ENCODE results near the gene NMNAT3.
"Not testable (repeated sequence)": the region's sequence is repeated elsewhere in the genome, so short reads cannot be mapped to it uniquely, and the experiment has no call there.

The NMNAT3 gene

DNA sequence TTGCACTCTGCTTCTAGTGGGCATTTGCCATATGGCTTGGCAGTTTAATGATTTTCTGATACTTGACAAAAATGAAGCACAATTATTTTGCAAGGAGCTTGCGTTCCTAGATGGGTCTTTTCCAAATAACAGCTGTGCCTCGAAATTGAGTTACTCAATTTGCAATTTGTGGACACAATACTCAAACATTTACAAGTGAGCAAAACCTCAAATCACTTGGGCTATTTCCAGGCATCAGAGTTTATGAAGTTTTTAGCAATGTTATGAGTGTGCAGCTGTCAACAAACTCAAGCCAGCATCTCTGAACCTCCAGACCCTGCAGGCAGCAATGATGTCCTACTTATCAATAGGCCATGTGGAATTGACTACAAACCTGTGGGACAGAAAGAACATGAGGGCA, 41.3 kb downstream of the NMNAT3 start:
- no peak for DNase-seq (ENCODE audit: low read depth in 2 of 2)

DNA sequence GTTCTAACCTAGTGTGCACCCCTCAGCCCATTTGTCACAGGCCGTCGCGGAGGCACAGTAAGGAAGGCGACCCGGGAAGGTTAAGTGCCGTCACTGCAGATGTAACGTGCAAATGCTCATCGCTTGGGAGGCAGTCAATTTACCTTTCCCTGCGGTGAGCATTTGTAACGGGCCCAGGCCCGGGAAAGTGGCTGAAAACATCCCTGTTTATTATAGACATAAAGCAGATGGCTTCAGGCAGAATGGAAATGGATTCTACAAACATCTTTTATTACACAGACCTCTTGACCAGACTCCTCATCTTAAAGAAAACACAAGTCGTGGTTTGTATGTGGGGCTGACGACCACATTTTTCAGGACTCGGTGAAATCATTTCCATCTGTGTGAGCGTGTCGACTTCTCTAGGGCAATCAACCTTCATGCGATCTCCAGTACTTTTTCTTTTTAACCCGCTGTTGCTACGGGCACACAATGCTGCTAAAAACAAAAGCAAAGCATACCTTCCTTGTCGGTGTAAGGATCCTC, 43.6 kb downstream of the NMNAT3 start:
- no peak for DNase-seq (ENCODE audit: low read depth in 2 of 2)

DNA sequence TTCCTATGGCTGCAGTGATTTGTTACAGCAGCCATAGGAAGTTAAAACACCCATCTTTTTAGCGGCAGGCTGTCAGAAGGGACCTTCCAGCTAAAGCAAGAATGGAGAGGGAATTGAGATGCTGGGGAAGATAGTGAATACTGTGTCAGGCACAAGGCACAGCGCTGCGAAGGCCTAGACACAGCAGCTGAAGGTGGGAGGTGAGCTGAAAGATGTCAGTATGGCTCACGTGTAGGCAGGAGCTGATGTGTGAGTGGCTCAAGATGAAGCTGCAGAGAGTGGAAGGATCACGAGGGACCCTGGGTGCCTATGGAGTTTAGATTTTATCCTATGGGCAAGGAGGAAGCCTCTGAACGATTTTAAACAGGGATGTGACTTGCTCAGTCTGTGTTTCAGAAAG, 44.3 kb downstream of the NMNAT3 start:
- no peak for DNase-seq (ENCODE audit: low read depth in 2 of 2)

DNA sequence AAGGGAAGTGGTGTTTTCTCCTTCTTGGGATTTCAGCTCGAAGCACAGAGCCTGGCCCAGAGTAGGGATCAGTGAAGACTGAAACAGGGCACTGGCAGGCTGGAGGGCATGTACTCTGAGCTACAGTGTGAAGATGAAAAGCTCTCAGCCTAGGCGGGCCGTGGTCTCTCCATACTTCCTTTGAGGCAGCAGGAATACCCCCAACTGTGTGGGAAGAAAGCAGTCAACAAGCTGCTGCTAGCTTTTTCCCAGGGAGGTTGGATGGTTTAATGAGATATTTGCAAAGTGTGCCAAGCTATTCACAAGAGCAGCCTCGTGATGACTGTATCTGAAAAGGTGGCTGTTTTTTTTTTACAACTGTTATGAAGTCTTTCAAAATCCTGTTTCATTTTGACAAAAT, 47.2 kb downstream of the NMNAT3 start:
- no peak for DNase-seq (ENCODE audit: low read depth in 2 of 2)

DNA sequence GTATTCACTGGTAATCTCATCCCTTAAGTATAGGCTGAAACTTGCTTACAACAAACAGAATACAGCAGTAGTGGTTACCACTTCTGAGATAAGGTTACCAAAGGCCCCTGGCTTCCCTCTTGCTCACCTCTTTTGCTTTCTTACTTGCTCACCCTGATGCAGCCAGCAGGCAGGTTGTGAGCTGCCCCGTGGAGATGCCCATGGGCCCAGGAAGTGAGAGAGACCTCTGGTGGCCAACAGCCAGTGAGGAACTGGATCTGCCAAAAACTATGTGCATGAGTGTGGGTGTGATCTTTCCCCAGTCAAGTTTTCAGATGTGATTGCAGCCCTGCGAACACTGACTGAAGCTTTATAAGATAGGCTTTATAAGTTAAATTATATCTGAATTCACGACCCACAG, 48.7 kb downstream of the NMNAT3 start:
- peak in 1 of 2 donors; percentile 4 for DNase-seq (ENCODE audit: low read depth in 2 of 2)

DNA sequence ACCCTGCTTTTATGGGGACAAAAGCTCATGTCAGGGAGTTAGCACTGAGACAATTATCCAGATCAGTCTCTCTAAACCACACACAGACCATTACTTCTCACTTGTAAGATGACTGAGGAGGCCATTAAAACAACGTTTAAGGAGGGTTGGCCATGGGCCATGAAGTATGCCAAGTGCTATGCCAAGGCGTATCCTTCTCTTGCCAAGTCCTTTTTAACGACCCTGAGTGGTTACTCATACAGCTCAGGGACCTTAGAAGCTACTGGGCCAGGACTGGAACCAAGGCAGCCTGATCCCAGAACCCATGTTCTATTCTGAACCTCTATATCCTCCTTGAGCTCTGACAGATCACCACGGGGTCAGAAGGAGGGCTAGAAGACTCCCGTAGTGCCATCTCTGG, 50.0 kb downstream of the NMNAT3 start:
- DNase-seq (ENCODE audit: low read depth in 2 of 2) = no peak

DNA sequence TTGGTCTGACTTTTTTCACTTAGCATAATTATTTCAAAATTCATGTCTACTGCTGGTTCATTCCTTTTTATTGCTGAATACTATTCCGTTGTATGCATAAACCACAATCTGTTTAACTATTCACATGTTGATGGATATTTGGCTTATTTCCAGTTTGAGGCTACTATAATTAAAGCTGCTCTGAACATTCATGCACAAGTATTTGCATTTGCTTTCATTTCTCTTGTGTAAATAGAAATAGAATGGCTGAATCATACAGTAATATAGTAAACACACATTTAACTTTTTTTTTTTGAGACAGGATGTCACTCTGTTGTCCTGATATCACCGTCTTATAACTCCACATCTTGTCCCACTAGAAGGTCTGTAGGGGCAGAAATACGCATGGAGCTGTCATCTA, 57.3 kb downstream of the NMNAT3 start:
- no peak for DNase-seq (ENCODE audit: low read depth in 2 of 2)

DNA sequence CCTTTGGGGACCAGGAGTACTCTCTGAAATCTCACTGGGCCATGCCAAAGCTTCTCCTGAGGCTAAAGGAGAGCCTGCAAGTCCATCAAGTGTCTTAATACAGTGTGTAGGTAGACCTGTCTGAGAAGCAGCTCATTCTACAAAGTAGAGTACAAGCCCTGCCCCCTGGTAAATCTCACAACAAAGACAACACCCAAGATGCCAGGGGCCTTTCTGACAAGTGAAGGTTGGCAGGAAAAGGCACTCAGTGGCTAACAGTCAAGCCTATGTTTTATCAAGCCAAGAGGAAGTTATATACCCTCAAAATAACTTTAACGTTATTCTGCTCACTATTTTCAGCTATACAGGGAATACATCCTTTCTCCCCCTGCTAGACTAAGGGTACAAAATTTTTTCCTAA, 58.3 kb downstream of the NMNAT3 start:
- DNase-seq (ENCODE audit: low read depth in 2 of 2) = no peak

DNA sequence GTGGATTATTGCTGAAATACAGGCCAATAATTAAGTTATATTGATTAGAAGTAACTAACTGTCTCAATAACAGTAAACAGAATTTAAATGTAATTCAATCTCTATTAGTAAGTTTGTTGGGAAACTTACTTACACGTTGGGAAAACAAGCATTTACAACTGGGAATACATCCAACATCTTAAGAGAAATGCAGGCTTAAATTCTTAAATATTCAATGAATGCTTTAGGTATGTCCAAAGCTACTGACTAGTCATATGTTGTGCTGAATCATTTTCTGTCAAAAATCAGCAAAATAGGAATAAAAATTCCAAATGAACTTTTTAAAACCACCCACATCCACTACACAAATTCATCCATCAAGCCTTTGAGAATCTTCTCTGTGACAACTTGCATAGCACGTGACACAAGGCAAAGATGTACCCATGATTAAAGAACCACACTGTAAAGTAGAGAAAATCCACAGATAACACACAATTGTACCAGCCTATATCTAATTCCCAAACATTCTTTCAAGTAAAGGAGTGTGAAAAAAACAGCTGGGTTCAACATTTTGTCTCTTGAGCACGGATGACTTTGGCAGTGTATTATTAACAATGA, 60.0 kb downstream of the NMNAT3 start:
- no peak for DNase-seq (ENCODE audit: low read depth in 2 of 2)

DNA sequence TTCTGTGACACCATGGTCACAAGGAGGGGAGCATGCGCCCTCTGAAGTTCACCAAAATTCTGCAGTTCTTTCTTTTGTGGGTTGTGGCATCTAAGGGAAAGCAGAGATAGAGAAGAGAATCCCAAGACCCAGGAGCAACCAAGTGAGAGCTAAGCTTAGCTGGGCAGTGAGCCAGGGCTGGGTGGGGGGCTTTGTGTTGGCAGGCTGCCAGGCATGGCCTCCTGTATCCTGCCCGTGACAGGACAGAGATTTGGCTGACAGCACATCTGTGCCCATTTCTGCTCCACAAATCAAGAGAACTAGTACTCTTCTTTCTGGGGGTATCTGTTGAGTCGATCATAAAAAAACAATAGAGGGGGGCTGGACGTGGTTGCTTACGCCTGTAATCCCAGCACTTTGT, 66.2 kb downstream of the NMNAT3 start:
- DNase-seq (ENCODE audit: low read depth in 2 of 2) = no peak

DNA sequence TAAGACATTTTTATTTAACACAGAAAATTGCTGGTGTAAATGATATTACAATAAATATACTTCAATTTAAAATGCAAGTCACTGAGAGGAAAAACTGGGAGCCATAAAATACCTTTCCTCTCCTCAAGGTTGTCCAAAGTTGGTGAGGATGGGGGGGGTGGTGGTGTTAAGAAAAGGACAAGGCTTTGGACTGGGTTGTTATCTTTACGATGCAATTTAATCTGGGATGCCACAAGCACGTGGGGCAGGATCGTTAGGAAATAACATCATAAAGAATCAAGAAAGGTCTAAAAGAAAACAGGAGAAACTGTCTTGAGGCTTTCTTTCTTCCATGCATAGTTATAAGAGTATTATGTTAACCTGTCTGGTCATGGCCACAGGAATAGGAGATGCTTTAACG, 66.9 kb downstream of the NMNAT3 start:
- no peak for DNase-seq (ENCODE audit: low read depth in 2 of 2)

DNA sequence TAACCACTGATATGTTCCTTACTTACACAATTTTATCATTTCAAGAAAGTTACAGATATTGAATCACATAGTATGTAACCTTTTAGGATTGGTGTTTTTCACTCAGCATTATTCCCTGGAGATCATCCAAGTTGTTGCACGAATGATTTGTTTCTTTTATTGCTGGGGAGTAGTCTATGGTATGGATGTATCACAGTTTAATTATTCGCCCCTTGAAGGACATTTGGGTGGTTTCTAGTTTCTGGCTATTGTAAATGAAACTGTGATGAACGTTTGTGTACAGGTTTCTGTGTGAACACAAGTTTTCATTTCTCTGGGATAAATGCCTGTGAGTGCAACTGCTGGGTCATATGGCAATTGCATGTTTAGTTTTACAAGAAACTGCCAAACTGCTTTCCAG, 68.8 kb downstream of the NMNAT3 start:
- no peak for DNase-seq (ENCODE audit: low read depth in 2 of 2)

DNA sequence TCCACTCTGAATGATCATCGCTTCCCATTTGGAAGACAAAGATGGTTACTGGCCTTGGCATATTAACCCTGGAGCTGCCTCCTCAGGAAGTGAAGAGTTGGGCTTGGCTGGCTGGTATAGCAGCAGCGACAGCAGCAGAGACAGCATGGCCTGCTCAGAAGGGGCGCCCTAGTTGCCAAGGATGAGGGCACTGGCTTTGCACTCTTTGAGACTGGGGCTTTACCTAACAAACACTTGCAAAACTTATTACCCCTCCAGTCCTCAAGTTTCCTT, 69.7 kb downstream of the NMNAT3 start:
- no peak for DNase-seq (ENCODE audit: low read depth in 2 of 2)

DNA sequence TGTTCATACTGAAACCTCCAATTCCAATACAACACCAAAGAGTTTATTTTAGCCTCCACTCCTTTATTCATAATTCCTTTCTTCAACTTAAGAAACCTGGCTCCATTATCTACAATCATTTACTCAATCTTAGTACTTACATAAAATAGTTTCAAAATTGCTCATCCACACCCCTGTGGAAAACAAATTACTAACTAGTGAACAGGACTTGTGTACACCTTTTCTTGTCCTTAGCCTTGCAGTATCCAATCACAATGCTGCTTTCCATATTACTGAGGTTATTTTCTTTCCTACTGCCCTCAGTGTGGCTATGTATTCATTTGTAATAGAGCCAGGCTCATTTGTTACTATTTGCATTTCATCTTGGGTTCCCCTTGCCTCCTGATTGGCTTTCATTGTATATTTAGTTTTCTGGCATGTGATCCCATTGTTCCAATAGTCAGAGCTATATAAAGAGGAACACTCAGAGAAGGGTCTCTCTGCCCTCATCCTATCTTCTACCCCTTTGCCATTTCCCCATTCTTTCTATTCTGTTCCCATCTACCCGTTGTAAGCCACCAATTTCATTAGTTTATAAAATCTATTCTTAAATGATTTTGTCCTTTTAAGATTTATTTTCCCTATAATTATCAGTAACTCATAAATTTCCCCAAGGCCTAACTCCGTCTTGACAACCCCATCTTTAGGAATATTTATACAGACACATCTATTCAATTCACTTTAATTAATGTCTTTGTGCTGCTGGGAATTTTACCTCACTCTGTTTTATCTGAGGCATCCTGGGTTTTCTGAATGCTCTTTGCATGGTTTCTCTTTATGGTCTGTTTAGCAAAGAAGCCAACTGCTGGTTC, 70.3 kb downstream of the NMNAT3 start:
- no peak for DNase-seq (ENCODE audit: low read depth in 2 of 2)

DNA sequence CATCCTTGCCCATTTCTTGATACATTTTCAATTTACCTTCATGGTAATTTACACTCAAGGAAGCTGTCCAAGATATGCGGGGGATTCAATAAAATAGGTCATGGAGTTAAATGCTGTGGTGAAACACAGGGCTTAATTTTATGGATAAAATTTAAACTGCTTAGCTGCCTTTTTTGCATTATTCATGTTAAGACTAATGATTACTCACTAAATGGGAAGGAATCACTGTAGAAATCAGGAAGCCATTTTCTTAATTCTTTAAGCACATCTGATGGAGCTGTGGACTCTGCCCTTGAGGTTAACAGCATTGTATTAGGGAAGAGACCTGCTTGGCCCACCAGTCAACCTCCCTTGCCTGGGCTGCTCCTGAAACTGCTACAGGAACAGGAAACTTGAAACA, 75.8 kb downstream of the NMNAT3 start:
- DNase-seq (ENCODE audit: low read depth in 2 of 2) = no peak

DNA sequence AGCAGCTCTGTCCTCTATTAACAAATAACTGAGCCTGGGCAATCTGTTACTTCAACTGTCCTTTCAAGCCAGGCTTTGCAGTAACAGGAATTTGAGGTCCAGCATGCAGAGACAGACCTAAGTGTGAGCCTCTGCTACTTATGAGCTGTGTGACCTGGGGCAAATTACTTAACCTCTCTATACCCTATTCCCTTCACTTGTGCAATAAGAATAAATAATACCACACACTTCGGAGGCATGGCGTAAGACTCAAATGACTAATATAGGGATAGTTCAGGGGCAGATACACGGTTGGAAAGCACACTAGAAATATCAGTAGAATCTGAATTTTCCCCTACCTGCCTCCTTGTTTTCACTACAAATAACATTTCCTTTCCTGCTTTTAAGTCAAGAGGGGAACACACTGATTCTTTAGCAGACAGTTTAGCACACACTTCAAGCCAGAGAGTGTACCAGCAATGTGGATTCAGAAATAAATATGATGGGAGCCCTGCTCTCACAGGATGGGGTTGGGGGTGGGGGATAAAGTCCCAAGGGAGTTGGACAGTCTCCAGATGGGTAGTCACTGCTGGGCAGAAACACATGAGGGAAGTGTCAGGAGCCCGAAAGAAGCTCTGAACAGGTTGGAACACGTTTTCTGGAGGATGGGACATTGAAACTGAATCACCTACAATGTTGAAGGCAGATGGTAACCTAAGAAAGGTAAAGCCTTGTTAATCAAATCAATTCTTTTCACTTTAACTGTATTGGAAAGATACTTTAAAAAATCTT, 76.4 kb downstream of the NMNAT3 start:
- no peak for DNase-seq (ENCODE audit: low read depth in 2 of 2)

DNA sequence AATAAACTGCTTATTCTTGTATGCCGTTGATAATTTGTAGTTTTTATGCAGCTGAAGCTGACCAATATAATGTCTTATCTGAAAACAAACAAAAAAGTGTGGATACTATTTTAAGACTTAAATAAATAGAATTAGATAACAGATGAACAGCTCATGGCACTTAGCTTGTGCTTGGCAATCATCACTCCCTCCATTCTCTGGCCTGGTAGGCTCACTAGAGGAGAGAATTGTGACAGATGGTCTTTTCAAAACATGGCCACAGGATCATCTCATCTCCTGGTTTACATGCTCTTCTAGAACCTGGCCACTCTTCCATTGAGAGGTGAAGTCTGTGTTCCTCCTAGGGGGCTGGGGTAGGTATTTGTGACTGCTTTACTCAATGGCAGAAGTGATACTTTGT, 79.8 kb downstream of the NMNAT3 start:
- DNase-seq (ENCODE audit: low read depth in 2 of 2) = no peak

DNA sequence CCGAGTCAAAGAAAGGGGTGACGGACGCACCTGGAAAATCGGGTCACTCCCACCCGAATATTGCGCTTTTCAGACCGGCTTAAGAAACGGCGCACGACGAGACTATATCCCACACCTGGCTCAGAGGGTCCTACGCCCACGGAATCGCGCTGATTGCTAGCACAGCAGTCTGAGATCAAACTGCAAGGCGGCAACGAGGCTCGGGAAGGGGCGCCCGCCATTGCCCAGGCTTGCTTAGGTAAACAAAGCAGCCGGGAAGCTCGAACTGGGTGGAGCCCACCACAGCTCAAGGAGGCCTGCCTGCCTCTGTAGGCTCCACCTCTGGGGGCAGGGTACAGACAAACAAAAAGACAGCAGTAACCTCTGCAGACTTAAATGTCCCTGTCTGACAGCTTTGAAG, 86.6 kb downstream of the NMNAT3 start:
- DNase-seq (ENCODE audit: low read depth in 2 of 2) = not testable (repeated sequence)

DNA sequence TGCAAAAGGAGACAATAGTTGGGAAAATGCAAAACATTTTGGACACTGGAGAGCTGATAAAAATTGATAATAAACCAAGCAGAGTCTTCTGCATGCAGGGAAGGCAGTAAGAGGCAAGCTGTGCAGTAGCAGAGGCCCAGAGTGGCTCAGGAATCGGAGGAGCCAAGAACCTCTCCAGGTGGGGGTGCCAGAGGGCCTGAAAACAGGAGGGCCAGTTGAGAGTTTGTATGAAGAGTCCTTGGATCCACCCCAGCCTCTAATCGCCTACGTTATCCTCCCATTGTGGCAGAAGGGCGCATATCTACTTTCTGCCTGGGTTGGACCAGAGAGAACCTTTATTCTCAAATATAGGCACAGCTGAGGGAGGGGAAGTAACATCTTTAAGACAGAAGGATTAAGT, 89.3 kb downstream of the NMNAT3 start:
- DNase-seq (ENCODE audit: low read depth in 2 of 2) = no peak

DNA sequence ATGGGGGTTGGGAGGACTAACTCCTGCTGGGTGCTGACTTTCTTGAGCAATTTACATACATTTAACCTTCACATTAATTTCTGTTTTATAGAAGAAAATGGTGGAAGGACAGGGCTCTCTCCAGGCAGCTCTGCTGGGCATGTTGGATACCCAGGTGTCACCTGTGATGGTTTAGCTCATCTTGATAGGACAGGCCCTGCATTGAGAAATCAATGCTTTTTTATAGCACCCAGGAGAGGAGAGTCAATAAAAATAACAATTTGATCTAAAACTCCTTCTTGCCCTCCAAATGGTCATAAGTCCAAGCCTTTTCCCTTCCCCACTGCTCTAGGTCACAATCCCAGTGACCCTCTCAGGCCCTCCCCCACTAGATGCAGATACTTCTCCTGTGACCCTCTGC, 90.0 kb downstream of the NMNAT3 start:
- DNase-seq (ENCODE audit: low read depth in 2 of 2) = no peak

DNA sequence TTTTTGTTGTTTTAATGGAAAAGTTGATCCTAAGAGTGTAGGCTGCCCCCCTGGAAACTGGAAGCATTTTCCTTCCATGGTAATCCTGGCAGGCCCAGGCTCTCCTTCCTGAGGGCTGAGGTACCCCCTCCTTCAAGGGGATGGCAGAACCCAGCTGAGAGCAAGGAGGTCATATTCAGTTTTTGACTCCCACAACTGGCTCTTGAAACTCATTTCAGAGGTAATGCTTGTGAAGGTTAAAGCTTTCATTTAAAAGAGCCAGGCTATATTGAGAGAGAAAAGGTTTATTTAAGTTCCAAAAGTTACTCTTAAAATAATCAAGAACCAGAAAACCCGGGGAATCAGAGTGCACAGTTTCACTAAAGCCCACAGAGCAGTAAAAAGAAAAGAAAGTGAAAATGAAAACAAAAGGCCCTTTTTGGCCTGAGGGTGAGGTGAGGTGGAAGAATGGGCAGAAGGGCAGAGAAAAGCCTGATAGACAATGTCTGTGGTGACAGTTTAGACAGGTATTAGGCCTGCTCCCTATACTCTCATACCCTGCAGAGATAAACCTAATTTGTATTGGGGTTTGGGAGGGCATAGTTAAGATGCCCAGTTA, 91.3 kb downstream of the NMNAT3 start:
- no peak for DNase-seq (ENCODE audit: low read depth in 2 of 2)

DNA sequence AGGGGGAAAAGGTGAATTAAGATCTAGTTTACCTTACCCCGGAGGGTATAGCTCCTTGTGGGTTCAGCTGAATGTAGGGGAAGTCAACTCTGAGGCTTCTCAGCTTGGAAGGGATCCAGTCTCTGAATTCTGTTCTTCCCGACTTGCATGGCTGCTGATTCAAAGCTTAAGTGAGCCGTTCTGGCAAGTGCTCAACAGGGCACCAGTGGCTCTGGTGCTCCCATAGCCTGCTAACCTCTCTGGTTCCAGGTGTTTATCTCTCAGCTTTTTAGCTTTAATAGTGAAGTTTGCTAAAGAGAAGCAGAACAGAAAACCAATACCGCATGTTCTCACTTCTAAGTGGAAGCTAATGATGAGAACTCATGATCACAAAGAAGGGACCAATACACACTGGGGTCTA, 92.0 kb downstream of the NMNAT3 start:
- DNase-seq (ENCODE audit: low read depth in 2 of 2) = no peak

DNA sequence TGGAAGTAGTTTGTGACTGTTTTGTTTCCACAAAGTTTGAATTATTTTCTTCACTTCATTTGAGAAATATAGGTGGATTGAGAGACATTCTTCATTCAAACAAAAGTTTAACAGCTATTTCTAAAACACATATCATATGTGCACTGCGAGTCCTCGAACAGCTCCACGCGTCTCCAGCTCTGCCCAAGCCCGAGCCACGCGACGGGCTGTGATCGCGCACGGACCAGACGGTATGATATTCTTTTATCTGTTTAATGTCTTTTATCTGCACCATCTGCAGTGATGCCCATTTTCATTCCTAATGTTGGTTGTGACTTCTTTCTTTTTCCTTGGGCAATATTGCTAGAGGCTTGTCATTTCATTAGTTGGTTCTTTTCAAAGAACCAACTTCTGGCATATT, 94.1 kb downstream of the NMNAT3 start:
- DNase-seq (ENCODE audit: low read depth in 2 of 2) = not testable (repeated sequence)
